Glutamatergic neuron (in vitro differentiated cells): ENCODE results near the gene MED26. TPM values are rescaled to one million over a fixed set of nuclear protein-coding genes. Genes with fewer than 3 reads are reported as not detected.

Experiments
- DNase-seq: peaks from one replicate; pipeline ENCODE4 v3.0.0; 2022
- H3K27ac Mint-ChIP-seq: one replicate; pipeline ENCODE4 v1.8.0; 2020; ENCODE audit warnings: mild to moderate bottlenecking, mixed read lengths, inconsistent platforms; ENCODE audit not compliant: unreplicated experiment
- H3K27me3 Mint-ChIP-seq: one replicate; pipeline ENCODE4 v1.8.0; 2020; ENCODE audit warnings: mild to moderate bottlenecking, moderate library complexity, mixed read lengths, inconsistent platforms; ENCODE audit not compliant: unreplicated experiment
- H3K36me3 Mint-ChIP-seq: one replicate; pipeline ENCODE4 v1.8.0; 2020; ENCODE audit warnings: mild to moderate bottlenecking, mixed read lengths, inconsistent platforms; ENCODE audit not compliant: unreplicated experiment
- H3K4me1 Mint-ChIP-seq: one replicate; pipeline ENCODE4 v1.8.0; 2020; ENCODE audit warnings: mild to moderate bottlenecking, low read depth, mixed read lengths, inconsistent platforms; ENCODE audit not compliant: unreplicated experiment
- H3K4me3 Mint-ChIP-seq: one replicate; pipeline ENCODE4 v1.8.0; 2020; ENCODE audit warnings: mild to moderate bottlenecking, mixed read lengths, inconsistent platforms; ENCODE audit not compliant: unreplicated experiment
- H3K9me3 Mint-ChIP-seq: one replicate; pipeline ENCODE4 v1.8.0; 2020; ENCODE audit warnings: mild to moderate bottlenecking, moderate library complexity, mixed read lengths, inconsistent platforms; ENCODE audit not compliant: unreplicated experiment
- total RNA-seq: library from RNA; stranded (reverse); fragmentation: NEBNext Ultra II Directional; extraction: Animal tissue kit (Norgen Biotek cat#: 25700); gene quantifications from one replicate; pipeline ENCODE4 v1.2.1, GENCODE V29; 2021; ENCODE audit not compliant: unreplicated experiment
- TF ChIP-seq, protein P1 (sequence below): fragments of 200-600 bp; sonication (generic); IDR thresholded peaks from one replicate; pipeline ENCODE4 v1.5.0; 2021; ENCODE audit not compliant: partially characterized antibody, unreplicated experiment

The MED26 gene
- total RNA-seq, 1 donor from 2014 or later: 9.8 TPM

- peaks cover 5% of the 10 kb centered on the region for H3K27me3 Mint-ChIP-seq
- TF ChIP-seq, protein P1, sequence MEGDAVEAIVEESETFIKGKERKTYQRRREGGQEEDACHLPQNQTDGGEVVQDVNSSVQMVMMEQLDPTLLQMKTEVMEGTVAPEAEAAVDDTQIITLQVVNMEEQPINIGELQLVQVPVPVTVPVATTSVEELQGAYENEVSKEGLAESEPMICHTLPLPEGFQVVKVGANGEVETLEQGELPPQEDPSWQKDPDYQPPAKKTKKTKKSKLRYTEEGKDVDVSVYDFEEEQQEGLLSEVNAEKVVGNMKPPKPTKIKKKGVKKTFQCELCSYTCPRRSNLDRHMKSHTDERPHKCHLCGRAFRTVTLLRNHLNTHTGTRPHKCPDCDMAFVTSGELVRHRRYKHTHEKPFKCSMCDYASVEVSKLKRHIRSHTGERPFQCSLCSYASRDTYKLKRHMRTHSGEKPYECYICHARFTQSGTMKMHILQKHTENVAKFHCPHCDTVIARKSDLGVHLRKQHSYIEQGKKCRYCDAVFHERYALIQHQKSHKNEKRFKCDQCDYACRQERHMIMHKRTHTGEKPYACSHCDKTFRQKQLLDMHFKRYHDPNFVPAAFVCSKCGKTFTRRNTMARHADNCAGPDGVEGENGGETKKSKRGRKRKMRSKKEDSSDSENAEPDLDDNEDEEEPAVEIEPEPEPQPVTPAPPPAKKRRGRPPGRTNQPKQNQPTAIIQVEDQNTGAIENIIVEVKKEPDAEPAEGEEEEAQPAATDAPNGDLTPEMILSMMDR: no peak
- H3K27ac Mint-ChIP-seq: no peak overlapping the region
- H3K4me1 Mint-ChIP-seq: no peaks in the 10 kb centered on the region
- H3K36me3 Mint-ChIP-seq: no peaks in the 10 kb centered on the region
- H3K4me3 Mint-ChIP-seq: no peak overlapping the region
- no peak for DNase-seq
- no peaks in the 10 kb centered on the region for H3K9me3 Mint-ChIP-seq
Observed at GRCh38 chr19:16532440-16533234, 95.4 kb downstream of the MED26 start.

- H3K4me3 Mint-ChIP-seq: no peak overlapping the region
Observed at GRCh38 chr19:16531380-16531669, 96.7 kb downstream of the MED26 start.

DNA sequence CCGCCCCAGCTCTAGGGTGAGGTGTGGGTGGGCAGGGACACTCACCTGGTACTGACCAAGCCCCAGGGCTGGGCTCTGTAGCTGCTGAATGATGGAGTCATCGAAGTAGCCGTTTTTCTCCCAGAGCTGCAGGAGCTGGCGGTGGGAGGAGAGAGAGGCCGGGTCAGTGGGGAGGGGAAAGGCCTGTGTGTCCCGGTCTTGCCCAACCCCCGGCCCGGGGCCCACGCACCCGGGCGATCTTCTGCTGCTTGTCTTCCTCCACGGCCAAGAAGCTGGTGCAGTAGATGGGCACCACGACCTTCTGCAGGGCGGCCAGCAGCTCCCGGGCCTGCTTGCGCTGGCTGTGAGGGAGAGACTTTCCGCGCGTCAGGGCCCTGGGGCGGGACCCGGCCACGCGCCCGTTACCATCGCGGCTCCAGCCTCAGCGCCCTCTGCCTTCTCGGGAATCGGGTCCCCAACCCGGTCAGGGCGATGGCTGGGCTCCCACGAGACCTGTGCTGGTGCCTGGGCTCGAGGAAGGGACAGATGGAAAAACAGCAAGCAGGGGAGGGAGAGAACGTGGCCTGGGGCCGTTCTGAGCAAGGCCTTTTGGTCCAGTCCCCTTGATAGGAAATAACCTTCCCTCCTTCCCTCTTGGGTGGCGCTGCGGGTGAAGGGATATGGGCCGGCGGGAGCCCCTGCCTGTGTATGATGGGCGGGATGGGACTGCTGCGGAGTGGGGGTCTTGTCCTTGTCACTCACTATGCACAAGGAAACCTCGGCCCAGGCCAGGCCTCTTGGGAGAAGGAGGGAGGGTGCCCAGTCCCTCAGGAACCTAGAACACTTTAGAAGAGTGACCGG, 97.2 kb downstream of the MED26 start:
- Mint-ChIP-seq H3K4me3 (no peak overlapping the region), H3K36me3 (no peaks in the 10 kb centered on the region)

More at GRCh38 chr19:16531380-16531669, 96.7 kb downstream of the MED26 start:
- Mint-ChIP-seq H3K27me3 (peaks cover 5% of the 10 kb centered on the region), H3K27ac (no peak overlapping the region), H3K36me3 (no peaks in the 10 kb centered on the region), H3K9me3 (no peaks in the 10 kb centered on the region), H3K4me1 (no peaks in the 10 kb centered on the region)
- no peak for DNase-seq
- TF ChIP-seq, protein P1: no peak

GRCh38 chr19:16529466-16530144, 98.4 kb downstream of the MED26 start:
- Mint-ChIP-seq H3K27ac (no peak overlapping the region), H3K4me1 (no peaks in the 10 kb centered on the region)

More for the DNA sequence above, 97.2 kb downstream of the MED26 start:
- TF ChIP-seq, protein P1: no peak
- peaks cover 5% of the 10 kb centered on the region for H3K27me3 Mint-ChIP-seq
- H3K4me1 Mint-ChIP-seq: no peaks in the 10 kb centered on the region
- DNase-seq: no peak
- H3K27ac Mint-ChIP-seq: no peak overlapping the region
- H3K9me3 Mint-ChIP-seq: no peaks in the 10 kb centered on the region

More at GRCh38 chr19:16529466-16530144, 98.4 kb downstream of the MED26 start:
- Mint-ChIP-seq H3K36me3 (no peaks in the 10 kb centered on the region), H3K9me3 (no peaks in the 10 kb centered on the region), H3K27me3 (peaks cover 5% of the 10 kb centered on the region), H3K4me3 (no peak overlapping the region)
- DNase-seq: no peak
- TF ChIP-seq, protein P1: no peak
